ENCODE data around the gene ADAMTS12.

Gene ADAMTS12

DNA sequence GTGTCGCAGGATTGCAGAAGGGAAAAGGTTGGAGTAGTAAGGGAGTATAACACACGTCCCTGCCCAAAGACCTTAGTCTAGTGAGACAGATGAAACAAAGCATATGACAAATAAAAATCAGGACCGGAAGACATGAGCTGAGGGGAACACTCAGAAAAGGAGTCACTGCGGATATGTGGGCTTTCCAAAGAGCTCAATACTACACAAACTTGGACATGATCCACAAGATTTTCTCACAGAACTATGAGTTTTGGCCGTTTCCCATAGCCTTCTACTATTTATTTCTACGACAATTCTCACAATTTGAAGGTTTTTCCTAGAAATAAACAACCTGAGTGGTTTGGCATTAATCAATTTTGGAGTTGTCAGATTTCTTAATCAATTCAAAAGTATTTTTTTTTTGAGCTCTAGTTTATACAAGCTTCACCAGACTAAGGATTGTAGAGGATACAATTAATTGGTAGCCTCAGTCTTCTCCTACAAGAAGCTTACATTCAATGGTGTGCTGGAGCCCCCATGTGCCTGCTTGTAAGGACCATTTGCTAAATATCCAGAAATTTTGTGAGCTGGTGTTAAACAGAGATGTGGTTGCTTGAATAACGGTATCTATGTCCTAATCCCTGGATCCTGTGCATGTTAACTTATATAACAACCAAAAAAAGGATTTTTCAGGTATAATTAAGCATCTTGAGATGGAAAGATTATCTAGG, 91.4 kb downstream of the ADAMTS12 start:
- DNase-seq: no peak

GRCh38 chr5:33795496-33795895, 96.3 kb downstream of the ADAMTS12 start:
- no peak for DNase-seq

DNA sequence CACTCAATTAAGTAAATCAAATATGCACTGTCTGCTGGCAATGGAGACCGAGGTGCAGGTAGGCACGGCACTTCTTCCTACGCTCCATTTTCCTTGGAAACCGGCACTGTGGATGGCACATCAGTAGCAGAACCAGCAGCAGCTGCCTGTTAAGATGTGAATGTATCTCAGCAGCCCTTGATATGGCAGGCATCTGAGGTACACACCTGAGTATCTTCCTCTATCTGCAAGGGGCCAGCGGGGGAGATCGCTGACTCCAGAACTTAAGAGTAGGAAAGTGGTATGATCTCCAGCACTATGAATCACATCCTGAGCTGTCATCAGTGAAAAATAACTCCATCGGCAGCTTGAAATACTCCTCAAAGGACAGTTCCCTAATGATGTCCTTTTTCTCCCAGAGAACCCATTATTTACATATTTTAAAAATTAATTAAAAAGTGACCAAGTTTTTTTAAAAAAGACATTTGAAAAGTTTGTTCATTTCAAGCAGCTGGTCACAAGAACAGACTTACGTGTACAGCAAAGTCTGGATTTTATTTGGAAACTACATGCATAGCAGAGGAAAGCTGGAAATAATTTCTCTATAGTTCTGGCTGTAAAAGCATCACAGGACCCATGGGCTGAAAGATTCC, 97.1 kb downstream of the ADAMTS12 start:
- no peak for DNase-seq

DNA sequence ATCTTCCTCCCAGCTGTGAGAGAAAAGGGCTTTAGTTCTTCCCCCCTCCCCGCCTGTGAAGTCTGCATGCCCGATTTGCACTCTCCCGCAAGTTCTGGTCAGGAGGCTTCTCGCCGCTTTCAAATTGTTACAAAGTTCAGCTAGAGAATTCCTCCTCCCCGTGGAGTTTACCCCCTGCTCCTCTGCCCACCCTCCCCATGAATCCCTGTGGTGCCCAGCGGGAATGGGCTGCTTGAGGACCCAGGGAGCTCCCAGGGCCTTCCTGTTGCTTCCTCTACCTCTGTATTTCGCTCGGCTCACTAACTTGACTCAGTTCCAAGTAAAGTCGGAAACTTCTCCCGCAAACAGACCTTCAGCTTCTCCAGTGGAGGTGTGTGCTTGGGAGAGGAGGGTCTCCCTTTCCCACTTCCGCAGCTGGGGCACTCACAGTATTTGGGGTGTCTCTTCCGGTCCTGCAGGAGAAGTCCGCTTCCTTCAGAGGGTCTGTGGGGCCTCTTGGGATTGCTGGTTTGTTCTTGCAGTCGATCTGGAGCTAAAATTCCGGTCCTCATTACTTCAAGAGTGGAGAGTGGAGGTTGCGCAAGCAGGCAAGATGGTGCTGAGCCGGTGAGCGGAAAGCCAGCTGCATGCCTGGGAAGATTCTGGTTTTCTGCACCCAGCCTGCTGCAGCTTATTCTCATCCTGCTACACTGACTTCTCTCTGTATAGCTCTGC, 97.8 kb downstream of the ADAMTS12 start:
- no peak for DNase-seq

DNA sequence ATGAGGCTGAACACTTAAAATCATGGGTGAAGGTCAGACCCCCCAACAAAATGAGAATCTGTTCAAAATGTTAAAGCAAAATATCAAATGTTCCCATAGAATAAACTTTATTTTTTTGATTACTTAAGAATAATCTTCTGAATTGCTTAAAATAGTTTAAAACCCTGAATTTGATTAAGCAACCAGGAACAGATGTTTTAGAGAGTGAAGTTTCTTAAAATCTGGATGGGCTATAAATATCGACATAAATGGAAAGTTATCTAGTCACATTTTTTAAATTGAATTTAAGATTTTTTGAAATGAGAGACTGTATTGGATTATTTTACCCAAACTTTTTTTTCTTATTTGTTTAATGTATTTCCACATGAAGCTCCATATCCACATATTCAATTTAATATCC, 98.5 kb downstream of the ADAMTS12 start:
- no peak for DNase-seq

GRCh38 chr5:33792559-33792958, 99.2 kb downstream of the ADAMTS12 start:
- no peak for DNase-seq

GRCh38 chr5:33789567-33789957, 102.2 kb downstream of the ADAMTS12 start:
- no peak for DNase-seq

DNA sequence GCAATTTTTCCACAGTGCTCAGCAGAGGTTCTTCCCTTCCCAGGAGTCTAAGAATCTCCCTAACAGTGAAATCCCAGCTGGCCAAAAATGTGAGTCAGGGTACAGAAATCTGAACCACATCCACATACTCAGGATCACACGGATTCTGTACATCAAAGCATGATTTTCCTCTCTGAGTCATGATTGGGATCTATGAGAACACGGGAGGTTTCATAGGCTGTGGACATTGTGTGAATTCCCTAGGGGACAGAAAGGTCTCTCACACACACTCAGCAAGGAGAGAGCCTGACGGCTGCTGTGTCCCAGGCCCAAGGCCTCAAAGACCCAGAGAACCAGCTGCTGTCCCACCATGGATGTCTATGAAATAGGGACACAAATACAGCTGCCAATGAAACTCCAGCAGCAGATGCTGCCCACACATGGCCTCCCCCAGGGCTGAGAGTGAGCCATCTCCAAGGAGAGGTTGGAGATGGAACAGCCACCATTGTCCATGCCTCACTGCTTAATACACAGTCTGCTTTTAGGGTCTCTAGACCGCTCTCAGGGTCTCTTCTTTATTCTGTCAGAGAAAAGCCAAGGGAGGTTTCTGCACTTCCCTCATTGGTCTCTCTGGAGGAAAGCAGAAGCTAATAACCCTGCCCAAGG, 102.7 kb downstream of the ADAMTS12 start:
- DNase-seq: no peak

- no peak for DNase-seq
Observed at GRCh38 chr5:33785571-33785970, 106.2 kb downstream of the ADAMTS12 start.

DNA sequence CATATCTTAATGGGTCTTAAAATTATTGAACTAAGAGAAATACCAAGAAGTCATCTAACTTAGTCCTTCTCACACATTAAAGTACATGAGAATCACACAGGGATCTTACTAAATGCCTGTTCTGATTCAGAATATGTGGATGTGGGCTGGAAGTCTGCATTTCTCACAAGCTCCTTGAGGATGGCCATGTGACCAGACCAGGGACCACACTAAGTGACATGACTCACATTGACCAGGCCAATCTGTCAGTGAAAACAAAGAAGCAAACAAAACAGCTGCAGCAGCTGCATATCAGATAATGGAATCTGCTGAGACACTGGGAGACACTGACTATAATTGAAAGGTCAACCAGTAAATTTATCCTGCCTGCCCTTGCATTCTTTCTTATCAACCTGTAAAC, 110.5 kb downstream of the ADAMTS12 start:
- no peak for DNase-seq

DNA sequence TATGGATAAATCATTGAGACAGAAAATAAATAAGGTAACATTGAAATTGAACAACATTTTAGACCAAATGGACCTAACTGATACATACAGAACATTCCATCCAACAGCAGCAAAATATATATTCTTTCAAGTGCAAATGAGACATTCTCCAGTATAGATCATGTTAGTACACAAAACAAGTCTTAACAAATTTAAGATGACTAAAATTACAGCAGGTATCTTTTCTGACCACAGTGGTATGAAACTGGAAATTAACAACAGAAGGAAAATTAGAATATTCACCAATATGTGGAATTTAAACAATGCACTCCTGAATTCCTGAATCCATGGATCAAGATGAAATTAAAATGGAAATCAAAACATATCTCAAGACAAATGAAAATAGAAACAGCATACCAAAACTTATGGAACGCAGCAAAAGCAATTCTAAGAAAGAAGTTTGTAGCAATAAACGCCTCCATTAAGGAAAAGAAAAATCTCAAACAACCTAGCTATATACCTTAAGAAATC, 115.6 kb downstream of the ADAMTS12 start:
- DNase-seq: no peak

- DNase-seq: no peak
Observed at GRCh38 chr5:33774341-33774740, 117.4 kb downstream of the ADAMTS12 start.

DNA sequence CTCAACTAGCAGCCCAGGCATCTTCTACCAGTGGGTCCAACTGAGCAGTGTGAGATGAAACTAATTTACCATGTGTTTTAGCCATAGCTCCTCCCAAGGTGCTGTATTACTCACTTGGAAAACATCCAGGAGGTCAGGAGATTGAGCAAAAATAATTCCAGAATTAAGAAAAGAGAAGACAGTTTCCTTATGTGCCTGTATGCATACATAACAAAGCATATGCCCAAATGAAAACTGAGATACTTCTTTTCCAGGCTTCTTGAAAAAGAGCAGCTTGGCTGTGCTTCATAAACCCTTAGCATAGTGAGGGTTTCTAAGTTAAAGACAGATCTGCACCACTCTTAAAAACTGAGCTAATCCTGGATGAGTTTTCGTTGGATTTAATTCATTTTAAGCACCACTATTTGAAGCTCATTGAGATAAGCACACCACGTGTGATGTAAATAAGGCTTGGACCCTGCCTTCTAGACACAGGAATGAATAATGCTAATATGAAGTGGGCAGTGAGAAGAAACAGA, 119.4 kb downstream of the ADAMTS12 start:
- DNase-seq: no peak

DNA sequence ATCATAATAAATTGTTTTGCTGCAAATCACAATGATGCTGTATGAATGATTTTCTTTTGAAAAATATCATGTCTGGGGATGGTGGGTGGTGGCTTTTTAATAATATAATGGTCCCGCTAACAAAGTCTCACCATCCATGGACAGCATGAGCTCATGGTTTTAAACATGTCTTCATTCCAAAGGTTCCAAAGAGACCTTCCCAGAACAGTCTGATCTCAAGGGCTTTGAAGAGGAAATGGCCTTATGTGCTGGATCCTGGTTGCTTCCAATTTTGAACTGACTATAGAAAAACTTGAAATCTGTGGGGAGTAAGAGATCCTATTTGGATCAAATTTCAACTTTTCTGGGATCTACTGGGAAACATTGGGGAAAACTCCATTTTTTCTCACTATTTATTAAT, 121.8 kb downstream of the ADAMTS12 start:
- DNase-seq: no peak

- no peak for DNase-seq
Observed at GRCh38 chr5:33769196-33769595, 122.6 kb downstream of the ADAMTS12 start.

DNA sequence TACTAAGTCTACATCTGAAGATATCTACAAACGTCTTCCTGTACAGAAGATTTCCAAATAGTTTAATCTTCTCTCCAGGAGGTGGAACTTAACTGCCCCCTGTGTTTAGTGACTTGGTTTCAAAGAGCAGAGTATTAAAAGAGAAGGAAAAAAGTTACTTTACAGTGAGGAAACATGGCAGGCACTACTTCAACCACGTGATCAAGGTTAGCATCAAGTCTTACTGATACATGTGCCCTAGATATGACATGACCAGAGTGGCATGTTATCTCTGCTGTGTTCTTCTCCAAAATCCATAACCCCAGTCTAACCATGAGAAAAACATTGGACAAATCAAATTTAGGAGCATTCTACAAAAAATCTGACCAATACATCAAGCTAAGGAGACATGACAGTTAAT, 125.8 kb downstream of the ADAMTS12 start:
- DNase-seq: no peak

GRCh38 chr5:33764786-33765185, 127.0 kb downstream of the ADAMTS12 start:
- no peak for DNase-seq

DNA sequence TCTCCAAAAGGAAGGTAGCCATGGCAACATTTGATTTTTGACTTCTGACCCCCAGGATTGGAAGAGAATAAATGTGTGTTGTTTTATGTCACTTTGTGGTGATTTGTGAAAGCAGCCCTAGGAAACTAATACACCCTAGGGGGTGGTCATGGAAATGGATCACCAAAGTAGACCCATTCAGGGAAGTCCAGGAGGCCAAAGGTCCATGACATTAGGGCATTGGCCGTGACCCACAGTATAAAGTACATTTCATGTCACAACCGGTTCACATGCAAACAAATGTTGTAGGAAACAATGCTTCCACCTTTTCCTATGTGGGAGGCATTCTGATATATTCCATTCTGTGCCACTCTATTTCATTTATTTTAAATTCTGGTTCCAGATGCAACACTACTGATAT, 128.4 kb downstream of the ADAMTS12 start:
- no peak for DNase-seq

DNA sequence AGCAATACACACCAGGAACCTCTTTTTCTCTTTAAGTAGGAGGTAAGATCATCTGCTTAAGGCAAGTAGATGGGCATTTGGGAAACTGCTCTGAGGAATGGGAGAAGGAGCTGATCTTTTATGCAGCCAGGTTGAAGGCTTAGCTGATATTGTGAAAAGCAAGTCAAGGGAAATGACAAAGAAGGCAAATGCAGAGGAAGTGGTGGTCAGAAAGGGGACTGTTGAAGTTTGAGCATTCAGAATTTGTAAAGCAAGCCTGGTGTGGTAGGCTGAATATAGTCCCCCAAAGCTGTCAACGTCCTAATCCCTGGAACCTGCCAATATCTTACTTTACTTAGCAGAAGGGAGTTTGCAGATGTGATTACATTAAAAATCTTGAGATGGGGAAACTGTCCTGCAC, 128.9 kb downstream of the ADAMTS12 start:
- DNase-seq: no peak

DNA sequence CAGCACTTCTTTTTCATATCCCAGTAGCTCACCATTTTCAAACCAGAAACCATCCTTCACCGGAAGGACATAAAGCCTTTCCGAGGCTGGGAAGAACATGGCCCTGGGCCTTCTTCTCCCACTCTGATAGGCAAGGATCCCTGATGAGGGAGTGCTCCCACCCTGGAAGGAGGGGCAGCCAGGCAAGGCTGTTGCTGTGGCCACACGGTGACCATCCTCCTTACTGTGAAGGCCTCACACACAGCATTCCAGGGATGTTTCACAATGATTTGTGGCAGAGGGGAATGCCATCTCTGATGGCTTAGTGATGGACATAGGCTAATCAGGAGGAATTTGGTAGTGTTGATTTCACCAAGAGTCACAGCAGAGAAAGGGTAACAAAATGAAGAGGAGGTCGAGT, 130.7 kb downstream of the ADAMTS12 start:
- DNase-seq: no peak

DNA sequence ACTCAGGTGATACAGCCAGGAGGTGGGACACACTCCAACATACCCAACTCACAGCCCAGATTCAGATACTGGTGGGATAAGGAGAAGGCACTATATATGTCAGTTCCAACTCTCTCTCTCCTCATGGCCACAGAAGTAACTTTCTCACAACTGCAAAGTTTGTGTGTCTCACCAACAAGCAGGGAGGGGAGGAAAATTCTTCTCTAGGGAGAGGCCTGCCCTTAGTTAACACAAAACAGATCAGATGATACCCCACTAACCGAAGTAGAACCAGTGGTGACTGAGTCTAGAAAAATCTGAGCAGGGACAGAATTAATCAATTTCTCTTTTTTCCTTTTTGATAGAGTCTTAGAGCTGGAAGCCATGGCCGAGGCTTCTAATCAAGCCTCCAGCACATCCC, 133.1 kb downstream of the ADAMTS12 start:
- DNase-seq: no peak

GRCh38 chr5:33756491-33756890, 135.3 kb downstream of the ADAMTS12 start:
- no peak for DNase-seq

GRCh38 chr5:33755231-33755630, 136.6 kb downstream of the ADAMTS12 start:
- no peak for DNase-seq

Measured in activated naive CD4-positive, alpha-beta T cell treated with Interleukin-2 at 50 U/mL for 16 hours (primary cell).